Heart left ventricle (tissue), 16 donors: ENCODE results near the gene TM9SF4. TPM values are rescaled to one million over a fixed set of nuclear protein-coding genes. Genes with fewer than 3 reads are reported as not detected.

Experiments
- ATAC-seq, 4 donors: fragments of 200-7000 bp; cut with Tn5 transposase; one replicate each; pipeline ENCODE4 v1.9.1; 2020 to 2022; ENCODE audit warnings: moderate library complexity in 4 of 4, mild to moderate bottlenecking in 3 of 4, moderate number of reproducible peaks in 1 of 4
- DNase-seq, 5 donors: peaks; one replicate each; pipeline ENCODE4 v3.0.0-alpha.2; 2020
- H3K27ac ChIP-seq, 12 donors: fragments of 200-600 bp; sonication (generic) in 4 of 12; one replicate each; pipeline versions ENCODE4 v1.5.0 to v1.8.0; 2016 to 2022; ENCODE audit warnings: mild to moderate bottlenecking in 2 of 12
- H3K27me3 ChIP-seq, 9 donors: fragments of 200-600 bp; sonication (generic) in 2 of 9; one replicate each; pipeline versions ENCODE4 v1.5.1 to v1.8.0; 2016 to 2022; ENCODE audit warnings: mild to moderate bottlenecking in 3 of 9
- H3K36me3 ChIP-seq, 9 donors: fragments of 200-600 bp; sonication (generic) in 2 of 9; one replicate each; pipeline versions ENCODE4 v1.5.0 to v1.8.0; 2018 to 2022; ENCODE audit warnings: mild to moderate bottlenecking in 2 of 9
- H3K4me1 ChIP-seq, 12 donors: fragments of 200-600 bp; sonication (generic) in 4 of 12; one replicate each; pipeline versions ENCODE4 v1.5.0 to v1.8.0; 2016 to 2022; ENCODE audit warnings: mild to moderate bottlenecking in 3 of 12
- H3K4me3 ChIP-seq, 12 donors: fragments of 200-600 bp; sonication (generic) in 4 of 12; one replicate each; pipeline versions ENCODE4 v1.5.0 to v1.8.0; 2017 to 2022; ENCODE audit warnings: mild to moderate bottlenecking in 9 of 12, moderate library complexity in 4 of 12
- H3K9me3 ChIP-seq, 12 donors: fragments of 200-600 bp; sonication (generic) in 4 of 12; one replicate each; pipeline versions ENCODE4 v1.5.0 to v1.8.0; 2016 to 2022; ENCODE audit warnings: mild to moderate bottlenecking in 1 of 12
- POLR2A ChIP-seq, 2 donors: fragments of 450-650 bp; IDR thresholded peaks; one replicate each; pipeline ENCODE4 v1.6.1; 2017; ENCODE audit warnings: antibody characterized with exemption in 2 of 2, mild to moderate bottlenecking in 2 of 2, moderate library complexity in 2 of 2
- WGBS, 4 donors: extraction: QIAGEN DNeasy Blood & Tissue Kit in 2 of 4; methylation state at CpG; one replicate each; pipeline versions ENCODE4 v1.1.5 to v1.1.7; 2013 to 2018; 5-methylcytosine and 5-hydroxymethylcytosine counted together
- intact Hi-C, 10 donors: fragments of 100-400 bp; cut with DNase I; formaldehyde crosslinking; loops; one replicate each; pipeline versions ENCODE4 v1.11.1 to v1.14.2; 2022
- polyA plus RNA-seq, 2 donors: library from polyadenylated mRNA; stranded (reverse); fragments of 200-250 nt; gene quantifications; one replicate each; pipeline ENCODE4 v1.2.3, GENCODE V29; 2013
- total RNA-seq, 9 donors: library from RNA; depleted of rRNA in 2 of 9; stranded (reverse); fragments of >200 nt in 2 of 9; fragmentation: NEBNext Ultra II Directional in 3 of 9; extraction: Animal tissue kit (Norgen Biotek cat#: 25700) in 3 of 9; gene quantifications; one replicate each; pipeline versions ENCODE4 v1.1.0 to v1.2.4, GENCODE V29; 2016 to 2023
- TF ChIP-seq, protein P1 (sequence below), 12 donors: fragments of 200-600 bp; sonication (generic) in 4 of 12; IDR thresholded peaks; one replicate each; pipeline versions ENCODE4 v1.5.0 to v1.8.0; 2018 to 2022; ENCODE audit warnings: antibody characterized with exemption in 12 of 12, mild to moderate bottlenecking in 5 of 12
- donor health status: ischemic (EF 13 %, LVEDD 7.1; RV severe dilation, severe dysfunction).
- donor health status: healthy with polysubstance abuse.
- donor health status: DM: no; HTN: yes; CAD: no.
- donor health status: DM: no; HTN: no; CAD: no.
- donor health status: ischemic (EF 25% LVEDD 6.9; RV normal size, moderate dysfunction).
- donor health status: ischemic (EF 25% LVEDD 5.7; RV mildly dilated, moderate dysfunction).
- donor health status: healthy.
- donor health status: DM: yes; HTN: yes; CAD: no.
- donor health status: ischemic (EF 35%, LVEDD 5.7; RV mildly dilated, moderate dysfunction).
- donor health status: nonischemic (EF 11% LVEDD 7.7; RV severe dilation, severe dysfunction).
- donor health status: DM: yes; HTN: yes; CAD: no.
- donor health status: PGD.
- donor health status: ischemic (EF 29% LVEDD 5.4; RV normal size, mild dysfunction).
- donor health status: nonischemic (EF 23%, LVEDD 6.1; RV moderate dilation, normal function).

TM9SF4 gene
- total and polyA plus RNA-seq, 11 donors, result 15.7 to 37.9 (median 28.8) TPM

DNA sequence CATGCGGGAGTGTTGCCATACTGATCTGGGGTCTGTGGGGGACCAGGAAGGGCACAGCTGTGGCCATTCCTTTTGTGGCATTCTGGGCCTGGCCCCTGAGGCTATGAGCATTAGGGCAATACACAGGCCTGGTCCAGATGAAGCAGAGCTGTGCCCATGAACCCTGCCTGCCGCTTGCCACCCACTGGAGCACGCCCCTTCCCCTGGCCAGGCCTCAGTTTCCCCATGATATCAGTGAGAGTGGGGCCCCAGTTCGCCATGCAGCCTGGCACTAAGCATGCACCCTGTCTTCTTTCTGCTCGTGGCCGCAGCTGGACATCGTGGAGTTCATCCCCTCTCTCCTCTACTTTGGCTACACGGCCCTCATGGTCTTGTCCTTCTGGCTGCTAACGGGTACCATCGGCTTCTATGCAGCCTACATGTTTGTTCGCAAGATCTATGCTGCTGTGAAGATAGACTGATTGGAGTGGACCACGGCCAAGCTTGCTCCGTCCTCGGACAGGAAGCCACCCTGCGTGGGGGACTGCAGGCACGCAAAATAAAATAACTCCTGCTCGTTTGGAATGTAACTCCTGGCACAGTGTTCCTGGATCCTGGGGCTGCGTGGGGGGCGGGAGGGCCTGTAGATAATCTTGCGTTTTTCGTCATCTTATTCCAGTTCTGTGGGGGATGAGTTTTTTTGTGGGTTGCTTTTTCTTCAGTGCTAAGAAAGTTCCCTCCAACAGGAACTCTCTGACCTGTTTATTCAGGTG lies 55.6 kb downstream of the TM9SF4 start:
- Histone ChIP-seq H3K27ac (peak overlapping the region in 1 of 12 donors; percentile 15), H3K9me3 (no peaks in the 10 kb centered on the region), H3K4me3 (no peak overlapping the region), H3K4me1 (peaks cover 0 to 13% (median 2%) of the 10 kb centered on the region in 12 donors), H3K27me3 (no peaks in the 10 kb centered on the region), H3K36me3 (peaks cover 0 to 74% (median 66%) of the 10 kb centered on the region in 9 donors)
- ATAC-seq, result peak; percentile 16 to 58 (median 31)
- 51 to 72% (median 64%) methylated on average over 21 of the region's 21 CpGs for WGBS, 4 donors
- TF ChIP-seq POLR2A (IDR thresholded peaks at IDR 0.05), result no peak
- TF ChIP-seq, protein P1, sequence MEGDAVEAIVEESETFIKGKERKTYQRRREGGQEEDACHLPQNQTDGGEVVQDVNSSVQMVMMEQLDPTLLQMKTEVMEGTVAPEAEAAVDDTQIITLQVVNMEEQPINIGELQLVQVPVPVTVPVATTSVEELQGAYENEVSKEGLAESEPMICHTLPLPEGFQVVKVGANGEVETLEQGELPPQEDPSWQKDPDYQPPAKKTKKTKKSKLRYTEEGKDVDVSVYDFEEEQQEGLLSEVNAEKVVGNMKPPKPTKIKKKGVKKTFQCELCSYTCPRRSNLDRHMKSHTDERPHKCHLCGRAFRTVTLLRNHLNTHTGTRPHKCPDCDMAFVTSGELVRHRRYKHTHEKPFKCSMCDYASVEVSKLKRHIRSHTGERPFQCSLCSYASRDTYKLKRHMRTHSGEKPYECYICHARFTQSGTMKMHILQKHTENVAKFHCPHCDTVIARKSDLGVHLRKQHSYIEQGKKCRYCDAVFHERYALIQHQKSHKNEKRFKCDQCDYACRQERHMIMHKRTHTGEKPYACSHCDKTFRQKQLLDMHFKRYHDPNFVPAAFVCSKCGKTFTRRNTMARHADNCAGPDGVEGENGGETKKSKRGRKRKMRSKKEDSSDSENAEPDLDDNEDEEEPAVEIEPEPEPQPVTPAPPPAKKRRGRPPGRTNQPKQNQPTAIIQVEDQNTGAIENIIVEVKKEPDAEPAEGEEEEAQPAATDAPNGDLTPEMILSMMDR (IDR thresholded peaks at IDR 0.05), result no peak
- intact Hi-C loops, result no loop called here
- DNase-seq, result no peak

DNA sequence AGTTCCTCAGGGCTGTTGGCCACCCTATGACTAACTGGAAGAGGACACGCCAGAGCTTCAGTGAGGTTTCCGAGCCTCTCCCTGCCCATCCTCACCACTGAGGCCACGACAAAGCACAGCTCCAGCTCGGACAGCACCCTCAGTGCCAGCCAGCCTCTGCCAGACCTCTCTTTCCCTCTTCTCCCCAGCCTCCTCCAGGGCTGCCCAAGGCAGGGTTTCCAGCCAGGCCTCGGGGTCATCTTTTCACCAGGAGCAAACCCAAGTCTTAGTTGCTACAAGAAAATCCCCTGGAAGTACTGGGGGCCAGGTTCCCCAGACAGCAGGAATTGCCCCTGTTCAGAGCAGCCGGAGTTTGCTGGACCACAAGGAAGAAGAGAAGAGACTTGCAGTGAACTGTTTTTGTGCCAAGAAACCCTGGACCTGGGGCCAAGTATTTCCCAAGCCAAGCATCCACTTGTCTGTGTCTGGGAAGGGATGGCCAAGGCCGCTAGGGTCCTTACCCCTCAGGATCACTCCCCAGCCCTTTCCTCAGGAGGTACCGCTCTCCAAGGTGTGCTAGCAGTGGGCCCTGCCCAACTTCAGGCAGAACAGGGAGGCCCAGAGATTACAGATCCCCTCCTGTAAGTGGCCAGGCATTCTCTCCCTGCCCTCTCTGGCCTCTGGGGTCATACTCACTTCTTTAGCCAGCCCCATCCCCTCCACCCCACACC lies 56.5 kb downstream of the TM9SF4 start:
- DNase-seq (no peak), ATAC-seq (peak in 3 of 4 donors; percentile 9 to 22 (median 19))
- Histone ChIP-seq H3K4me3 (no peak overlapping the region), H3K27ac (peak overlapping the region in 3 of 12 donors; percentile 3 to 24 (median 15)), H3K36me3 (peaks cover 0 to 66% (median 58%) of the 10 kb centered on the region in 9 donors), H3K27me3 (no peaks in the 10 kb centered on the region), H3K9me3 (no peaks in the 10 kb centered on the region), H3K4me1 (peaks cover 0 to 13% (median 2%) of the 10 kb centered on the region in 12 donors)
- 78 to 85% (median 81%) methylated on average over 7 to 8 of the region's 8 CpGs for WGBS, 4 donors
- intact Hi-C loops, result no loop called here
- TF ChIP-seq, protein P1 (IDR thresholded peaks at IDR 0.05), result no peak
- no peak for TF ChIP-seq POLR2A (IDR thresholded peaks at IDR 0.05)

DNA sequence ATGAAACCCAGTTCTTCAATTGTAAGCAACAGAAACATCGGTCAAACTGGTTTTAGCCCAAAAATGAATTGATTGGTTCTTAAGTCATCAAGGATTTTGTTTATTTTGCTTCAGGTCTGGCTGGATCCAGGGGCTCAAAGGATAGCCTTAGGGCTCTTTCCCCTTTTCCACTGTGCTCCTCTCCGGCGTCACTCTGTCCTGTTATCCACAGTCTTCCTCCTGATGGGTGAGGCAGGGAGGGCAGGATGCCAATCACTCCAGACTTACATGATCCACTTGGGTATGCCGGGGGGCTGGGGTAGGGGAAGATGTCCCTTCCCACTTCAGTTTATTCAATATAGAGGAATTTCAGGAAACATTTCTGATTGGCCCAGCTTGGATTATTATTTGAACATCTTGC lies 58.0 kb downstream of the TM9SF4 start:
- DNase-seq (no peak), ATAC-seq (no peak)
- 93 to 95% (median 94%) methylated on average over 4 of the region's 4 CpGs for whole genome bisulfite sequencing, 4 donors
- no peak overlapping the region for H3K27ac ChIP-seq
- H3K4me1 ChIP-seq, result peaks cover 0 to 13% (median 2%) of the 10 kb centered on the region in 12 donors
- TF ChIP-seq, protein P1 (IDR thresholded peaks at IDR 0.05), result no peak
- TF ChIP-seq POLR2A (IDR thresholded peaks at IDR 0.05), result no peak
- intact Hi-C loops, result no loop called here
- no peaks in the 10 kb centered on the region for H3K9me3 ChIP-seq
- no peak overlapping the region for H3K4me3 ChIP-seq
- peaks cover 0 to 51% (median 43%) of the 10 kb centered on the region in 9 donors for H3K36me3 ChIP-seq
- H3K27me3 ChIP-seq, result no peaks in the 10 kb centered on the region
